OCI-LY7 (cell line): Measurements from ENCODE around the gene KCNIP3.

ENCODE experiments used
- EZH2phosphoT487 ChIP-seq: fragments of 200-600 bp; sonication (generic); IDR thresholded peaks from 2 replicates; pipeline ENCODE4 v1.6.1; 2018; ENCODE audit warnings: low read depth, borderline replicate concordance, mild to moderate bottlenecking, mixed run types, antibody characterized with exemption, low read length, moderate library complexity, mixed read lengths
- TF ChIP-seq, protein P1 (sequence below): fragments of 200-600 bp; sonication (generic); conservative IDR thresholded peaks from 2 replicates; pipeline ENCODE4 v1.5.1; 2014; ENCODE audit warnings: mild to moderate bottlenecking, antibody characterized with exemption, low read length, moderate library complexity, mixed read lengths

DNA sequence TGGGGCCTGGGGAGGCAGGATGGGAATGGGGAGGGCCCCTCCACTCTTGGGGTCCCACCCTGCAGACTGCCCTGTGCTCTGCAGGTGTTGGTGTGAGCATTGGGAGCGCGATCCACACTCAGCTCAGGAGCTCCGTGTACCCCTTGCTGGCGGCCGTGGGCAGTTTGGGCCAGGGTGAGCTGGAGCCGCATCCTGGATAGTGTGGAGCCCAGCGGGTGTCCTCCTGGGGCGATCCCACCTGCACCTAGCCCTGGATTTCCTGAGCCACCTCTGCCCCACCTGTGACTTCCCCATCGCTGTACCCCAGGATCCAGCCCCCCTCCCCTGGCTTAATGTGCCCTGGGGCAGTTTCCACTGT, 20.3 kb upstream of the KCNIP3 start:
- TF ChIP-seq, protein P1, sequence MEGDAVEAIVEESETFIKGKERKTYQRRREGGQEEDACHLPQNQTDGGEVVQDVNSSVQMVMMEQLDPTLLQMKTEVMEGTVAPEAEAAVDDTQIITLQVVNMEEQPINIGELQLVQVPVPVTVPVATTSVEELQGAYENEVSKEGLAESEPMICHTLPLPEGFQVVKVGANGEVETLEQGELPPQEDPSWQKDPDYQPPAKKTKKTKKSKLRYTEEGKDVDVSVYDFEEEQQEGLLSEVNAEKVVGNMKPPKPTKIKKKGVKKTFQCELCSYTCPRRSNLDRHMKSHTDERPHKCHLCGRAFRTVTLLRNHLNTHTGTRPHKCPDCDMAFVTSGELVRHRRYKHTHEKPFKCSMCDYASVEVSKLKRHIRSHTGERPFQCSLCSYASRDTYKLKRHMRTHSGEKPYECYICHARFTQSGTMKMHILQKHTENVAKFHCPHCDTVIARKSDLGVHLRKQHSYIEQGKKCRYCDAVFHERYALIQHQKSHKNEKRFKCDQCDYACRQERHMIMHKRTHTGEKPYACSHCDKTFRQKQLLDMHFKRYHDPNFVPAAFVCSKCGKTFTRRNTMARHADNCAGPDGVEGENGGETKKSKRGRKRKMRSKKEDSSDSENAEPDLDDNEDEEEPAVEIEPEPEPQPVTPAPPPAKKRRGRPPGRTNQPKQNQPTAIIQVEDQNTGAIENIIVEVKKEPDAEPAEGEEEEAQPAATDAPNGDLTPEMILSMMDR: no peak
- no peak for TF ChIP-seq EZH2phosphoT487
